Fibroblast of lung (primary cell): ENCODE data around the gene CMIP.

Source experiments
- CTCF ChIP-seq, 2 donors: IDR thresholded peaks in 1 of 2; conservative IDR thresholded peaks in 1 of 2; 1 replicate in 1 of 2; 2 replicates in 1 of 2; pipeline ENCODE4 v1.5.1; 2011 to 2012; ENCODE audit warnings: low read length in 2 of 2, control low read depth in 1 of 2, inconsistent platforms in 1 of 2, low read depth in 1 of 2, mild to moderate bottlenecking in 1 of 2
- EZH2 ChIP-seq: IDR thresholded peaks from 2 replicates; pipeline ENCODE4 v1.5.1; 2012; ENCODE audit warnings: low read length, control low read depth, mild to moderate bottlenecking; ENCODE audit errors: missing control alignments

GRCh38 chr16:81642107-81642436 is 197.5 kb downstream of the CMIP start:
- TF ChIP-seq CTCF (conservative IDR thresholded peaks at IDR 0.05 in 1 of 2, IDR thresholded peaks at IDR 0.05 in 1 of 2; ENCODE audit: low read depth in 1 of 2, low read length in 2 of 2) (no peak), EZH2 (no peak)
